GM12874 (cell line): Measurements from ENCODE around the gene CNTNAP2.

Source experiments
- CTCF ChIP-seq: IDR thresholded peaks from 2 replicates; pipeline ENCODE4 v1.5.1; 2011; ENCODE audit warnings: low read depth, mild to moderate bottlenecking, control low read depth, low read length, moderate library complexity; ENCODE audit not compliant: insufficient read depth

CNTNAP2 gene

GRCh38 chr7:148172920-148173319 lies 2056.3 kb downstream of the CNTNAP2 start:
- no peak for TF ChIP-seq CTCF

- no peak for TF ChIP-seq CTCF
Observed at GRCh38 chr7:148173369-148173768, 2056.8 kb downstream of the CNTNAP2 start.

- no peak for TF ChIP-seq CTCF
Observed at GRCh38 chr7:148174376-148174775, 2057.8 kb downstream of the CNTNAP2 start.

- no peak for TF ChIP-seq CTCF
Observed at GRCh38 chr7:148175512-148175911, 2058.9 kb downstream of the CNTNAP2 start.

GRCh38 chr7:148177972-148178371 lies 2061.4 kb downstream of the CNTNAP2 start:
- TF ChIP-seq CTCF, result no peak

GRCh38 chr7:148180075-148180474 lies 2063.5 kb downstream of the CNTNAP2 start:
- no peak for TF ChIP-seq CTCF

GRCh38 chr7:148182264-148182663 lies 2065.7 kb downstream of the CNTNAP2 start:
- TF ChIP-seq CTCF, result no peak

- no peak for TF ChIP-seq CTCF
Observed at GRCh38 chr7:148185041-148185440, 2068.4 kb downstream of the CNTNAP2 start.
